Measurements from ENCODE around the gene FGD1. TPM values are rescaled to one million over a fixed set of nuclear protein-coding genes. Genes with fewer than 3 reads are reported as not detected.

FGD1 gene
- 0.65 and 0.95 TPM in 2 replicates for total RNA-seq

DNA sequence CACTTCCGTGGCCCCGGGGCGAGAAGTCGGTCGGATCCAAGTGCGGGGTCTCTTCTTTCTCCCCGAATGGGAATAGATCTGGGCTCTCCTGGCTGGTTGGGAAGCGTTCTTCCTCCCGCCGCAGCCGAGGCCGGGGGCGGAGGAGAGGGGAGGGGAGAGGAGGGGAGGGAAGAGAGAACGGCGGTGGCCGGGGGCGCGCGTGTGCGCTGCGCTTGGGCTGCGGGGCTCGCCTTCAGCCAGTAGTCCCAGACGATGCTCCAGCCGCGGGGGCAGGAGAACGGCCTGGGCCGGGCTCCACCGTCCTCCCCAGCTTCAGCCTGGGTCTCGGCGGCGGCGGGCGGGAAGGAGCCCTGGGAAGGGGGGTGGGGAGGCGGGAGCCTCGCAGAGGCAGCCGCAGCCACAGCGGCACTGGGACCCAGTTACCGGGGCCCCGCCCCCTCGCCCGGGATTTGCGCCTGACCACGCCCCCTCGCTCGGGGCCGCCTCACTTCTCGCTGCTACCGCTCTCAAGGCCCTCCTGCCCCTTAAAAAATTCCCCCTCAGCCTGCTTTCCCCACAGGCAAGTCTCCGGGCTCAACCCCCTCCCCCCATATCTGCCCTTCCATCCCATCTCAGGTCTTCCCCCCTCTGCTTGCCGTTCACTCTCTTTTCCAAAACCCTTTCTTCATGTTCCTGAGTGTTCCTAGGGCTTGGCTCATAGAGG is at the start of gene FGD1:
FGD1 (minus strand) TSS at position 421 of the 703 bp plus-strand sequence. CDS start 802 bp downstream, outside the sequence.

GRCh38 chrX:54529552-54530356 is 33.7 kb upstream of the FGD1 start, which contains the start of gene GNL3L:
Gene GNL3L, plus strand, starts transcription at chrX:54530219. Its CDS starts 2,348 bp downstream, at chrX:54532567.

GRCh38 chrX:54439960-54440871 is 55.8 kb downstream of the FGD1 start, which contains the start of gene TSR2:
Gene TSR2, plus strand, starts transcription at chrX:54440404. Its CDS starts 18 bp downstream, at chrX:54440422.

Other genes starting within 250 kb of the FGD1 start
- 0.22 and 0.26 TPM in 2 replicates for gene WNK3, start 138.2 kb downstream of the FGD1 start, total RNA-seq
- 16.5 and 16.8 TPM in 2 replicates for gene TSR2, start 55.8 kb downstream of the FGD1 start, total RNA-seq
- gene GNL3L, start 34.0 kb upstream of the FGD1 start, total RNA-seq, result 22.0 and 36.4 TPM in 2 replicates

Measured in dermis lymphatic vessel endothelial cell (primary cell).